GM12878 (cell line): Measurements from ENCODE around the gene CLPTM1L. TPM values are rescaled to one million over a fixed set of nuclear protein-coding genes. Genes with fewer than 3 reads are reported as not detected.

Experiments used
- CBFB ChIP-seq: IDR thresholded peaks from 2 replicates; pipeline ENCODE4 v1.6.1; 2016; ENCODE audit warnings: antibody characterized with exemption, low read depth
- PAX5 ChIP-seq: IDR thresholded peaks from 2 replicates; pipeline ENCODE4 v1.6.1; 2011; ENCODE audit warnings: low read depth, low read length, borderline replicate concordance
- RCOR1 ChIP-seq: conservative IDR thresholded peaks from 2 replicates; pipeline ENCODE4 v1.6.1; 2012; ENCODE audit warnings: low read depth, low read length, improper control_type of control experiment
- polyA plus RNA-seq, 11 experiments: library from polyadenylated mRNA; depleted of rRNA in 4 of 11; unstranded in 6 of 11; stranded (reverse) in 5 of 11; fragments of >200 nt; fragmentation: Nextera tagmentation in 4 of 11; fragmentation: Illumina TruSeq in 1 of 11; extraction: Ambion mirVana in 4 of 11; extraction: Trizol in 1 of 11; gene quantifications; 1 replicate in 1 of 11; 2 replicates in 10 of 11; pipeline versions ENCODE4 v1.2.1 to v1.2.3, GENCODE V29; 2011 to 2016; ENCODE audit warnings: inconsistent platforms in 2 of 11, missing spikeins in 2 of 11, low read depth in 1 of 11
- total RNA-seq, 4 experiments: library from RNA; depleted of rRNA in 3 of 4; stranded (reverse); fragments of >200 nt in 3 of 4; fragmentation: Illumina TruSeq in 1 of 4; extraction: Trizol in 1 of 4; gene quantifications; 2 replicates each; pipeline versions ENCODE4 v1.2.1 to v1.2.3, GENCODE V29; 2013 to 2021
- TF ChIP-seq, protein P1 (sequence below): fragments of 150-350 bp; IDR thresholded peaks from 2 replicates; pipeline ENCODE4 v1.6.1; 2016; ENCODE audit warnings: low read depth, low read length
- TF ChIP-seq, protein P2 (sequence below): IDR thresholded peaks from 2 replicates; pipeline ENCODE4 v1.6.1; 2011; ENCODE audit warnings: mild to moderate bottlenecking, low read depth, low read length, moderate library complexity; ENCODE audit not compliant: insufficient replicate concordance
- TF ChIP-seq, protein P3 (sequence below): fragments of 450-650 bp; IDR thresholded peaks from 2 replicates; pipeline ENCODE4 v1.6.1; 2014; ENCODE audit warnings: mild to moderate bottlenecking

The CLPTM1L gene
- total and polyA plus RNA-seq, 10 of the 15 experiments (the other 5 are each of a cell fraction or from before 2014, with no cell fraction given): 2.9 to 278 (median 135) TPM

DNA sequence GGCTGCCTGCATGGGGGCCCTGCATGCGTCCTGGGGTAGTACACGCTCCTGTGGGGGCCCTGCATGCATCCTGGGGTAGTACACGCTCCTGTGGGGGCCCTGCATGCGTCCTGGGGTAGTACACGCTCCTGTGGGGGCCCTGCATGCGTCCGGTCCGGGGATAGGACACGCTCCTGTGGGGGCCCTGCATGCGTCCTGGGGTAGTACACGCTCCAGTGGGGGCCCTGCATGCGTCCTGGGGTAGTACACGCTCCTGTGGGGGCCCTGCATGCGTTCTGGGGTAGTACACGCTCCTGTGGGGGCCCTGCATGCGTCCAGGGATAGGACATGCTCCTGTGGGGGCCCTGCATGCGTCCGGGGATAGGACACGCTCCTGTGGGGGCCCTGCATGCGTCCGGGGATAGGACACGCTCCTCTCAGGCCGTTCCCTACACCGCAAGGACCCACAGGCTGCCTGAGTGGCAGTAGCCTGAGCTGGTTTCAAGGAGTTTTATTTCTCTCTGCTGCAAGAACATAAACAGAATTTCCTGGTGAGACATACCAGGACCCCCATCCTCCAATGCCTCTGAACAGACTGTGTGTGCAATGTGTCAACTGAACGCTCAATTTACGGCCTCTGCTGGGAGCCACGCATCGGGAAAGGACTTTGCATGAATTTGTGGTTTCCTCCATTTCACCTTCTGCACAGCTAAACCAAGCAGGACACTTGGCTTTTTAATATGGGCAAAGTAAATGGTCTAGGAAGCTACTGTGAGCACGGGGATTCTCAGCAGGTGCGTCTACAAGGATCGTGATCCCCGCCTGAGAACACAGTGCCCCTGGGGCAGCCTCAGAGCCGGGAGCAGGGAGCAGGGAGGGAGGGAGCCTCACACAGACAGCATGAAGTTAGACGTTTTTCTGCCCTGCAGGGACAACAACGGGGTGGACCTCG is 48.9 kb upstream of the CLPTM1L start (continued):
- TF ChIP-seq, protein P1, sequence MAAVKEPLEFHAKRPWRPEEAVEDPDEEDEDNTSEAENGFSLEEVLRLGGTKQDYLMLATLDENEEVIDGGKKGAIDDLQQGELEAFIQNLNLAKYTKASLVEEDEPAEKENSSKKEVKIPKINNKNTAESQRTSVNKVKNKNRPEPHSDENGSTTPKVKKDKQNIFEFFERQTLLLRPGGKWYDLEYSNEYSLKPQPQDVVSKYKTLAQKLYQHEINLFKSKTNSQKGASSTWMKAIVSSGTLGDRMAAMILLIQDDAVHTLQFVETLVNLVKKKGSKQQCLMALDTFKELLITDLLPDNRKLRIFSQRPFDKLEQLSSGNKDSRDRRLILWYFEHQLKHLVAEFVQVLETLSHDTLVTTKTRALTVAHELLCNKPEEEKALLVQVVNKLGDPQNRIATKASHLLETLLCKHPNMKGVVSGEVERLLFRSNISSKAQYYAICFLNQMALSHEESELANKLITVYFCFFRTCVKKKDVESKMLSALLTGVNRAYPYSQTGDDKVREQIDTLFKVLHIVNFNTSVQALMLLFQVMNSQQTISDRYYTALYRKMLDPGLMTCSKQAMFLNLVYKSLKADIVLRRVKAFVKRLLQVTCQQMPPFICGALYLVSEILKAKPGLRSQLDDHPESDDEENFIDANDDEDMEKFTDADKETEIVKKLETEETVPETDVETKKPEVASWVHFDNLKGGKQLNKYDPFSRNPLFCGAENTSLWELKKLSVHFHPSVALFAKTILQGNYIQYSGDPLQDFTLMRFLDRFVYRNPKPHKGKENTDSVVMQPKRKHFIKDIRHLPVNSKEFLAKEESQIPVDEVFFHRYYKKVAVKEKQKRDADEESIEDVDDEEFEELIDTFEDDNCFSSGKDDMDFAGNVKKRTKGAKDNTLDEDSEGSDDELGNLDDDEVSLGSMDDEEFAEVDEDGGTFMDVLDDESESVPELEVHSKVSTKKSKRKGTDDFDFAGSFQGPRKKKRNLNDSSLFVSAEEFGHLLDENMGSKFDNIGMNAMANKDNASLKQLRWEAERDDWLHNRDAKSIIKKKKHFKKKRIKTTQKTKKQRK: no peak
- TF ChIP-seq, protein P2, sequence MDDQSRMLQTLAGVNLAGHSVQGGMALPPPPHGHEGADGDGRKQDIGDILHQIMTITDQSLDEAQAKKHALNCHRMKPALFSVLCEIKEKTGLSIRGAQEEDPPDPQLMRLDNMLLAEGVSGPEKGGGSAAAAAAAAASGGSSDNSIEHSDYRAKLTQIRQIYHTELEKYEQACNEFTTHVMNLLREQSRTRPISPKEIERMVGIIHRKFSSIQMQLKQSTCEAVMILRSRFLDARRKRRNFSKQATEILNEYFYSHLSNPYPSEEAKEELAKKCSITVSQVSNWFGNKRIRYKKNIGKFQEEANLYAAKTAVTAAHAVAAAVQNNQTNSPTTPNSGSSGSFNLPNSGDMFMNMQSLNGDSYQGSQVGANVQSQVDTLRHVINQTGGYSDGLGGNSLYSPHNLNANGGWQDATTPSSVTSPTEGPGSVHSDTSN: no peak
- TF ChIP-seq PAX5 (no peak), RCOR1 (no peak), CBFB (no peak)
- TF ChIP-seq, protein P3, sequence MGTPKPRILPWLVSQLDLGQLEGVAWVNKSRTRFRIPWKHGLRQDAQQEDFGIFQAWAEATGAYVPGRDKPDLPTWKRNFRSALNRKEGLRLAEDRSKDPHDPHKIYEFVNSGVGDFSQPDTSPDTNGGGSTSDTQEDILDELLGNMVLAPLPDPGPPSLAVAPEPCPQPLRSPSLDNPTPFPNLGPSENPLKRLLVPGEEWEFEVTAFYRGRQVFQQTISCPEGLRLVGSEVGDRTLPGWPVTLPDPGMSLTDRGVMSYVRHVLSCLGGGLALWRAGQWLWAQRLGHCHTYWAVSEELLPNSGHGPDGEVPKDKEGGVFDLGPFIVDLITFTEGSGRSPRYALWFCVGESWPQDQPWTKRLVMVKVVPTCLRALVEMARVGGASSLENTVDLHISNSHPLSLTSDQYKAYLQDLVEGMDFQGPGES: no peak
